Germinal center (tissue), 1 donor: ENCODE data around the gene CPT1B.
A peak's percentile ranks its signal among the peaks of the same experiment; 100 is the strongest.
"Not testable (repeated sequence)": the region's sequence is repeated elsewhere in the genome, so short reads cannot be mapped to it uniquely, and the experiment has no call there.

ENCODE experiments used
- DNase-seq: peaks from one replicate; pipeline ENCODE4 v3.0.0; 2012; ENCODE audit warnings: mixed read lengths, low spot score

CPT1B gene

DNA sequence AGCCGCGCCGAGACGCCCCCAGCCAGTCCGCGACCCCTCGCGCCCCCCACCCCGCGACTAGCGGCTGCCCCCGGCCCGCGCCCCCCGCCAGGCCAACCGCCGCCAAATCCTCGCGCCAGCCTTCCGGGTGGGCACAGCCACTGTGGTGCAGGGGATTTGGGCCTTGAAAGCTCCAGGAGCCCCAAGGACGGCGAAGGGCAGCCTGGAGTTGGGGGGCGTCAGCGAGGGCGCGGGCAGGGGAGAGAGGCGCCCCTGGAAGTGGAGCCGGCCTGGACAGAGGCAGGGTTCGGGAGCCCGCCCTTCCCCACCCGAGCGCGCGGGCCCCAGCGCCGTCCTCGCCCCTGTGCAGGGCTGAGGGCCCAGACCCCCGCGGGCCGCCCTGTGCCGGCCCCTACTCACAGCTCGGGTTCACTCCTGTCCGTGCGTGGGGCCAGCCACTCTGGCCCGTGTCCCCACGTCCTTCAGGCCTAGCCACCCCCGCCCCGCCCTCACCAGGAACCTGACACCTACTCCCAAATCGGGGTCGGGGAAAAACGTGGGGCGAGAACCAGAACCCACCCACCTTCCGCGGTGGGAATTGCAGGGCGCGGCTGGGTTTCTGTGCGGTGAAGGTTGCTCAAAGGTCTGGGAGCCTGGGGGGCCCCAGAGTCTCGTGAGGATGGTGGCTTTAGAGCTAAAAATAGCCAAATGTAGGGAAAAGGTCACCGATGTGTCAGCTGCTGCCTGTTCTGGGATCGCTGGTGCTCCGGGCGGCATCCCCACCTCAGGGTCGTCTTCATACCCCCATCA lies at the start of gene CPT1B:
Gene CPT1B (minus strand): TSS at position 441 of the 789 bp plus-strand sequence. CDS start 512 bp downstream, outside the sequence.
- no peak for DNase-seq

DNA sequence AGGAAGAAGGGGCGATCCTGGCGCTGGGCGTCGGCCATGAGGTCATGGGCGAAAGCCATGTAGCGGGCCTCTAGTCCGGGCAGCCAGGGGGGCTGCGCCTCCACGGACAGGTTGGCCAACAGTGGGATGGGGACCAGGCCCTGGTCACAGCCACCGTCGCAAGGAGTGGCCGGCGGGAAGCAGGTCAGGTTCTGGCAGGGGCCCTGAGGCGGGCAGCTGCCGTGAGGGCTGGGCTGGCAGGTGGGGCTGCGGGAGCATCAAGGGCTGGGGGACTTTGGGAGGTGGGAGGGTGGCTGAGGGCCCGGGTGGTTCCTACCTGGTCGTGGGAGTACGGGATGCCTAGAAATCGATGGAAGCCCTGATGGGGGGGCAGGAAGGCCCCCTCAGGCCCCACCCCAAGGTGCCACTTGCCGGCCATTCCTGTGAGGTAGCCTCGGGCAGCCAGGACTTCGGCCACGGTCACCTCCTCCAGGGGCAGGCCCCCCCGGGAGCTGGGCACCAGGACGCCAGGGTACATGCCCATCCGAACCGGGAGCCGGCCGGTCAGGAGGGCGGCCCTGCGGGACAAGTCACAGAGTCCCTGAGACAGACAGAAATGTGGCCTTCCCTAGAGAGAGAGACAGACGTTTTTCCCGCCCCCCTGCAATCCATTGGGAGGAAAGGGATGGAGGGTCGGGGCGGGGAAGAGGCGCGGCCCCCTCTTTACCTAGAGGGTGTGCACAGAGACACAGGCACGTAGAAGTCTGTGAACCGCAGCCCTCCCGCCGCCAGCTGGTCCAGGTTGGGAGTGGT lies 48.8 kb upstream of the CPT1B start:
- no peak for DNase-seq

DNA sequence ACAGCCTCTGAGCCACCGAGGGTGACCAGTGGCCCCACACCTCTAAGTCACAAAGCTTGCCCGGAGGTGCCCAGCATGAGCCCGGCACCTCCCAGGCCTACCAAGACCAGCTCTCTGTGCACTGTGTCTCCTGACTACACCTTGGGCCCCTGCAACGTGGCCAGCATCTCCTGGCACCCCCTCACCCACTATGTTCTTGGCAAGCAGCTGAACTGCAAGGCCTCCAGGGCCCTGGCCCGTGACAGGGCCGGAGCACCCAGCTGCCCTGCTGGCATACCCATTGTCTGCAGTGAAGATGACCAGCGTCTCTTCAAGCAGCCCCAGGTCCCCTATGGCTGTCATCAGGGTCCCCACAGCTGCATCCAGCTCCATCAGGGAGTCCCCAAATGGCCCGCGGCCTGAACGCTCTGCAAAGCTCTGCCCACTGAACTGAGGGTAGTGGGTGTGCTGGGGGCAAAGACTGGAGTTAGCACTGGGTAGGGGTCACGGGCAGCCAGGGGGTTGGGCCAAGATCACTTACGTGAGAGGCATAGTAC lies 48.2 kb upstream of the CPT1B start:
- DNase-seq: no peak

DNA sequence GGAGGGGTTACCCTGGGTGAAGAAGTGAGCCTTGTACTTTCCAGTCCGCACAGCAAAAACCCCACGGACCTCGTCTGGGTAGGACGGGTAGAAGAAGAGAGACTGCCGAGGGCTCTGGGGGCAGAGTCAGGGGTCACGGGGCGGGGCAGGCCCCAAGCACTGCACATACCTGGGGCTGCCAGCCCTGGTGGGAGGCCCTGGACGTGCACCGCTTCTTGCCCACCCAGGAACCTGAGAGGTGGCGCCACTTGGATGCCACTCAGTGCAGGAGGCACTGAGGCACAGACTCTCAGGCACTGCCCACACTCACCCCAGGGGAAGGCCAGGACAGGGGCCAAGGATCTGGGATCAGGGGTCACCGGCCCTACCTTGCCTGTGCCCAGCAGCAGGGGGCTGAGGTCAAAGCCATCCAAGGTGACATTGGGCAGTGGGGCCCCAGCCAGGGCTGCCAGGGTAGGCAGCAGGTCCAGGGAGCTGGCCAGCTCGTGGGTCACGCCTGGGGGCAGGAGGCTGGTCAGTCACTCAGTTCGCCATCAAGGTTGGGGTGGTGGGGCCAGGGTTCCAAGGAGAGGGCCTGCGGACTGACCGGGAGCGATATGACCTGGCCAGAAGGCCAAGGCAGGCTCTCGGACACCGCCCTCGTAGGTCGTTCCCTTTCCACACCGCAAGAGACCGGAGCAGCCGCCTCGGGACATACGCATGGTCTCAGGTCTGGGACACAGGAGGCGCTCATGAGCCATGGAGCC lies 47.5 kb upstream of the CPT1B start:
- no peak for DNase-seq

DNA sequence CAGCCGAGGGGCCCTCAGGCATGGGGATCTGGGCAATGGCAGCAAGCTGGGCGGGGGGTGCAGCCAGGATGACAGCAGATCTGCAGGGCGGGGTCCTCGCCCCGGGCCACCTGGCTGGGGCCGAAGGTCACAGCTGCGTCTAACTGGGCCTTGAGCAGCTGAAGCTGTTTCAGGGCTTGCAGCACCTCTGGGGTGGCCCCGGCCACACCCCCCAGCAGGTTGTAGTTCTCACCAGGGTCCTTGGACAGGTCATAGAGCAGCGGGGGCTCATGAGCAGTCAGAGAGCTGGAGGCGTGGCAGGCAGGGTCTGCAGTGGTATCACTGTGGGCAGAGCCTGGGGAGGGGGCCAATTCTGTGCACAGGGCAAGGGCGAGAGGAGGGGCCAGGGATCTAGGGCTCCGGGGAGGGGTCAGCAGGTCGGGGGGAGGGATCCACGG lies 46.9 kb upstream of the CPT1B start:
- no peak for DNase-seq

DNA sequence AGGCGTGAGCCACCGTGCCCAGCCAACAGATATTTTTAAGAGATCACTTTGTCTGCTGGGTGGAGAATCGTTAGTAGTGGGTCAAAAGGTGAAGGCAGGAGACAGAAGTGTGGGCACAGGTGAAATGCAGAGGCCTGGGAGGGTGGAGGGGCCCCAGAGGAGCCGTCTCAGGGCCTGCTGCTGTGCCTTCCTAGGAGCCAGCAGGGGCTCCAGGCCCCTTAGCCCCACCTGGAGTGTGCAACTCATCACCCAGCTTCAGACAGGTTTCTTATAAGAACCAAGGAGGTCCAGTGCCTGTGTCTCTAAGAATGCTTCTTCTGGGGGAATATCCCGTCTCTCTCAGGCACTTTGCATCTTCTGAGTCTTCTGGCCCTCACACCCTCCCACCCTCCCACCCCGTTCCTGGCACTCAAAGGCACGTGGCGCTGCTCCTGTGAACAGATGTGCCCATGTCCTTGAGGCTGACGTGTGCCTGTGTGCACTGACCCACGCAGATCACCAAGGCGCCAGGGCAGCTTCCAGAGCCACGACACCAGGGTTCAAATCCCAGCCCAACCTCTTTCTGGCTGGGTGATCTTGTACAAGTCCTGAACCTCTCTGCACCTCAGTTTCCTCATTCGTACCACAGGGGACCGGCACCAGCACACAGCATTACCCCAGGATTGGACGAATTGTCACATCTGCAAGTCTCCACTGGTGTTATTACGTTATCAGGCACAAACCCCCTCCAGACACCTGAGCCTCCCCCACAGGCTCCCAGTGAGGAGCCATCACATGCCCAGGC lies 46.3 kb upstream of the CPT1B start:
- DNase-seq: no peak

DNA sequence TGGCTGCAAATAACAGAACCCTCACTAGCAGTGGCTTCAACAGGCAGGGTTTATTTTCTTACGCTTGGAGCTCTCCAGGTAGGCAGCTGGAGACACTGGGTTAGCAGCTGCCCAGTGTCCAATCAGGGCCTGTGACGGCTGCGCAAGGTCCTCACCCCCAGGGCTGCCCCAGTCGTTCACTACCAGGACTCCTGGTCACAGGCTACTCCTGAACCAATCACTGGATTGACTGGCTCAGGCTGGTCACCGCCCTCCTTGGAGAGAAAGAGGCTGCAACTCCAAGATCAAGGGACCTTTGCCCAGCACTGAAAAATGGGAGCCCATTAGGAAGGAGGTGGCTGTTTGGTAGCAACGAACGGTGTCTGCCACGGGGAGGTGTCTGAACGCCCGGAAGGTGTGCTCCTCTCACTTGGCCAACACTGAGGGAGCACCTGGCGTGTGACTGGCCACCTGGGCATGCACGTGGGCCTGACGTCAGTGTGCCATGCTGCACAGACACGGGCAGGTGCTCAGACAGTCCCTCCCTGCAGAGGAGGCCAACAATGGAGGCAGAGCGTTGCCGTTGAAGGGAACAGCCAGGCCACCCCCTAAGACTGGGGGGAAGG lies 44.6 kb upstream of the CPT1B start:
- DNase-seq: no peak

DNA sequence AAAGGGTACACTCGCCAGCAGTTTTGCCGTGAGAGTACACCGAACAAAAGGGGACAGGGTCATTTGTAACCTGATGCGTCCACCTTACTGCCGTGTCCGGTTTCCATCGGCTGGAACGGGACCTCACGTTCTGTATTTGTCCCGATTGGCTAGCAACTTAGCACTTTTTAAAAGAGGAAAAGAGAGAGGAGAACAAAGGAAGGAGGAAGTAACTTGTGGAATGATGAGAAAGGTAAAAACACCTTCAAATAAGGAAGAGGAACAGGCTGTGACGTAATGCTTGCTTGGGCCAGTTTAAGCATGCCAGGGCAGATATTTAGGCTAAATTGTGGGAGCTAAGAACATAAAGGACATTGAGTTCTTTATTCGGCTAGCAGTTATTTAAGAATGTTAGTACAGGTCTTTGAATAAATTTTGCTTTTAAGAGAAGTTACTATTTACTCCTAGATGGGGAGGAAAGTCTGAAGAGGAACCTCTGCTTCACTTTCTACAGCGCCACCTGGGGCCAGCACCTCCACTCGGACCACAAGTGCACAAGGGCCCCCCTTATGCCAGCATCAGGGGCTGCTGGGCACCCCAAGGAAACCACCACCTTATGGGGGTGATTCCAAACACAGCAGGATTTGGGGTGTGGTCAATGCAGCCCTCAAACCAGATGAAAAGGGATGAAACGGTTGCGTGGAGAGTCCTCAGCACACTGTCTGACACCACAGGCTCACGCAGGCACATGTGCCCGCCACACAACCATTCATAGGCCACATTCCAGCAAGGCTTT lies 43.9 kb upstream of the CPT1B start:
- no peak for DNase-seq

DNA sequence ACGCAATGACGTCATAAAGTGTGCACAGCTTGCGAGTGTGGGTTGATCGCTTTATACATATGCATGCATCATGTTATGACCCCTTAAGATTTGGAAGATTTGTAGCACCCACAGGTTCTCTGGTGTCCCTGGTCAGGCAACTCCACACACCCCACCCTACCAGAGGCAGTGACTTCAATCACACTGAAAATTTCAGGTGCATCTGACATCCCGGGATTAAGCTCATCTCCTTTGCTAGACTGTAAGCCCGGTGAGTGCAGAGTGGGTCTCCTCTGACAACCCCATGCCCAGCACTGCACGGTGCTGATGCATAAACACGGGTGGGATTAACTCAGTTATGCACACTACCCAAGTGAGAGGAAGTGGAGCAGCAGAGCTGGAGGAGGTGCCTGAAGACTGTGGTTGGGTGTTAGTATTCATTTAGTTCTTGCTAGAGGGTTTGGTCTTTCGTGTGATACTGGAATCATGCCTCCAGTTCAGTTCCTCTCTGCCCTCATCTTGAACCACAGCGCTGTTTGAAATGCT lies 43.2 kb upstream of the CPT1B start:
- no peak for DNase-seq

DNA sequence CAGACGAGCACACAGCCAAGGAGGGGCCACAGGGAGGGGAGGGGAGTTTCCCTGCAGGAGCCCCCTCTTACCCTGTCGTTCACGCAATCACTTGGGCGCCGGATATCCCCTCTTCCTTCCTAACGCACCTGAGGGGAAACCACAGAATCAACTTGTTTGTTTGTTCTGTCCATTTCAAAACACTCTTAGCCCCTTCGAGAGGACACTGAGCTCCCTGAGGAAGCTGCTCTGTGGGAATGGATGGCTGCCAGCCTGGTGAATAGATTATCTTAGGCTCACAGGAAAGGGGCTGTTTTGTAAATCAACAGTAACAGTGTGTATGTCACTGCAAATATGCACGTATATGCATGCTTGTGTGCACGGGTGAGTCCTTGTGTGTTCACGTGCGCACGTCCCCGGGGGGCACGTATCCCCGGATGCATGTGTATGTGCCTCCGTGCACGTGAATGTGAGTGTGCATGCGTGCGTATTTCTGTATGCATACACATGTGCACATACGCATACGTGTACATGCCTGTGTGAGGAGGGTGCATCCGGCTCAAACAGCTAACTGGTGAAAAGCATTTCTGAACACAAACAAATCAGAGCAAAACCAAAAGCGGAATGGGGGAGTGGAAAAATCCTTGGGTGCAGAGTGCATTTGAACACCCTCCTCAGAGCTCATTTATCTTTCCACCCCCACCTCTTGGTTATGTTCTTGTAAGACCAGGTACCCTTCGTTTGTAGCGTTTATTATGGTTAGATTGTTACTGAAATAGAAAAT lies 42.5 kb upstream of the CPT1B start:
- DNase-seq: peak; percentile 81

DNA sequence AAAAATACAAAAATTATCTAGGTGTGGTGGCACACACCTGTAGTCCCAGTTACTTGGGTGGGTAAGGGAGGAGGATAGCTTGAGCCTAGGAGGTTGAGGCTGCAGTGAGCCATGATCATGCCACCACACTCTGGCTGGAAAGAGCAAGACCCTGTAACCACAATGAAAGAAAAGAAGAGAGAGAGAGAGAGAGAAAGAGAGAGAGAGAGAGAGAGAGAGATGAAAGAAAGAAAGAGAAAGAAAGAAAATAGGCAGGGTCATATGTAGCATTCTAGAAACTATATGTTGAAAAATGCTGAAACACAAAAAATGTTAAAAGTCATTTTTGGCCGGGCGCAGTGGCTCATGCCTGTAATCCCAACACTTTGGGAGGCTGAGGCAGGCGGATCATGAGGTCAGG lies 36.1 kb upstream of the CPT1B start:
- DNase-seq: not testable (repeated sequence)

DNA sequence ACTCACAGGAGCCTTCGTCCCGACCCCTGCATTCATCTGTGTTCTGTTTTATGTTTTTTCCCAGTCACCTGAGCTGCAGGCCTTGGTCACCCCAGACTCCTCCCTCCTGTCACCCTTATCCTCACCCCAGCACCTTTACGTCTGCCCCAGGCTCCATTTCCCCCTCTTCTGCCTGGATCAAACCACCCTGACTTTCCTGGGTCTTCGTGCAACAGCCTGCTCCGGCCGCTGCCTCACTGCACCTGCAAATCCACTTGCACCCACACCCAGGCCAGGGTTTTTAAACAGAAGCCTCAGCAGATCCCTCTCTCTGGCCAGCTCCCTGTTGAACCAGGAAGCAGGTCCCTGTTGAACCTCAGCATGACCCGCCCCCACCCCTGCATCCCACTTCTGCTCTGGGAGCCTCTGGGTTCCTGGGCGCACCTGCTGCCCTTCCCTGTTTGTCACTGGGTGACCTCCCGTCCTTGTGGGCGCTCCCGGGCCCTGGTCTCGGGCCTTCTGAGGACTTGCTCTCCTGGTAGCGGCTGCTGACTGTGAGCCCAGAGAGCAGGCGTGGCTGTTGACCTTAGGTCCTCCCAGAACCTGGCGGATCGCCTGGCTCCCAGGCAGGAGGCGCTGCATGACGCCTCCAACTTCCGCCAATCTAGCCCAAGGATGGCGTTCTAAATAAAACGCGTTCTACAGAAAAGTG lies 35.2 kb upstream of the CPT1B start:
- no peak for DNase-seq

DNA sequence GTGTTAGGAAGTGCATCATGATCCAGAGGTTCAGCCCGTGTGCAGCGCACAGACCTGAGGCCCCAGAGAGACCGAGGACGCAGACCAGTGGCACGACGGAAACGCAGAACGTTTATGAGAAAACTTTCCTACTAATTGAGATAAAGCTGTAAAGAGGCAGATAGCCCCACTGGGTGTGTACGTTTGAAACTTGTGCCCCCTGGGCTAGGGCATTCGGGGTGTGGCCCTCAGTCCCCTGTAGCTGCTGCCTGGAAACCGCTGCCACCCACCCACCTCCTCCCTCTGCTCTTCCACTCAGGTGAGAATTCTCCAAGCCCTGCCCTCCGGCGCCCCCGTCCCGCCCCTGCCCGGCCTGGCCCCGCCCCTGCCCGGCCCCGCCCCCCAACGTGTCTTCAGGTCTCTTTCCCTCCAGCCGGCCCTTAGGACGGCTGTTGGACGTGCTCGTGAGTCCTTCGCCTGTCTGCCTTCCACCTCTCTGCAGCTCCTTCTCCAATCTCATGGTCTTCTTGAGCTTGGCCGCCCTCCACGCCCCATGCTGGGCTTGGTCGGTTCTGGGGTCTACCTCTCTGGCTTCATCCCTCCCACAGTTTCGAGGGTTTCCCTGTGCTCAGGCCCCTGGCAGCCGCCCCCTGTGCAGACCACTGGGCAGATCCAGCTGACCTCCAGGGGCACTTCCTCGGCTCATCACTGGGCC lies 34.4 kb upstream of the CPT1B start:
- DNase-seq: peak; percentile 82

DNA sequence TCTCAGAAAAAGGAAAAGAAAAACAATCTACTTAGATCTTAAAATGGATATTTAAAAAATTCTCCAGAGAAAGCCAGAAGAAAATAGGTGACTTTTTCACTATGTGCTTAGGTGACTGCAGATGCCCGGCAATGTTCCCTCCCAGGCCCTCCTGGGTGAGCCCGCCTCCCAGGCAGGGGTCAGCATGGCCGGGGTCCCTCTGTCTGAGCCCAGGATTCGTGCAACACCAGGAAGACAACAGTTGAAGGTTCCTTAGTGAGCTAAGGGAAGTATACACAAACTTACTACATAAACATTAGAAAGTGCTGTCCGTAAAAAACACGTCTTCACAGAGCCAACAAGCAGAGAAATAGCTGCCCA lies 33.9 kb upstream of the CPT1B start:
- DNase-seq: no peak

DNA sequence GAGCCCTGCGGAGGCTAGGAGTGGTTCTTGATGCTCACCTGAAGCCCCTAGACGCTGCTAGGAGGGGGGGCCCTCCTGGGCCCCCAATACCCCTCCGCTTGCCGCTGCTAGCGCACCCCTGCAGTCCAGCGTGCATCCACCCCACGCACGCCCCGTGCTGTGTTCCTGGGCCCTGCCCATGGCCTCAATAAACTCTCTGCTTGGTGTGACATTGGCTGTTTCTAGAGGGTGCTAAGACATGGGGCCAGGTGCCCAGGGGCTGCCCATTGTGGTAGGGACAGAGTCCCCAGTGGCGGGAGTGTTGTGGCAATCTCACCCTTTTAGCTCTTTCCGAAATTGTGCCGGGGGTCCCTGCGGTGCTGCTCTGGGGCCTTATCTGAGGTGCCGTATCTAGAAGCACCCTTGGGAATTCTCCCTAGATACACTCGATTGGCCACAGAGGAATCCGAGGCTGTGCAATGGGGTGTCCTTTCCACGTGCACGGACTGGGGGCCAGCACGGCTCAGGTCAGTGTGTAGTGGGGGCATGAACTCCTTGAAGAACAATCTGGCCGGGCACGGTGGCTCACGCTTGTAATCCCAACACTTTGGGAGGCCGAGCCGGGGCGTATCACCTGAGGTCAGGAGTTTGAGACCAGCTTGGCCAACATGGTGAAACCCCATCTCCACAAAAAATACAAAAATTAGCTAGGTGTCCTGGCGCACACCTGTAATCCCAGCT lies 33.3 kb upstream of the CPT1B start:
- DNase-seq: no peak

DNA sequence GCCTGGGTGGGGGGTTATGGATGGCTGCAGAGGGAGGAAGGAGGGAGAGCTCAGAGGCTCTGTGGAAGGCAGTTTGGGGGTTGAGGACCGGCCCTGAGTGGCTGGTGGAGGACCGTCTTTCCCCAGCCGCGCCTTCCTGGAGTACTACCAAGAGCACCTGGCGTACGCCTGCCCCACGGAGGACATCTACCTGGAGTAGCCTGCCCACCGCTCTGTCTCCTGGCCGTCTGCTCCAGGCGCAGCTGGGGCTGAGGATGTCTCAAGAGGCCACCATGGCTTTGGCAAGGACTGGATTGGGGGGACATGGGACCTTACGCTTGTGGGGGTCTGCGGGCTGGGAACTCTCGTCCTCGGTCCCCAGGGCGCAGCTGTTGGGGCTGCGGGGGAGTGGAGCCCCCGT lies 32.4 kb upstream of the CPT1B start:
- no peak for DNase-seq

DNA sequence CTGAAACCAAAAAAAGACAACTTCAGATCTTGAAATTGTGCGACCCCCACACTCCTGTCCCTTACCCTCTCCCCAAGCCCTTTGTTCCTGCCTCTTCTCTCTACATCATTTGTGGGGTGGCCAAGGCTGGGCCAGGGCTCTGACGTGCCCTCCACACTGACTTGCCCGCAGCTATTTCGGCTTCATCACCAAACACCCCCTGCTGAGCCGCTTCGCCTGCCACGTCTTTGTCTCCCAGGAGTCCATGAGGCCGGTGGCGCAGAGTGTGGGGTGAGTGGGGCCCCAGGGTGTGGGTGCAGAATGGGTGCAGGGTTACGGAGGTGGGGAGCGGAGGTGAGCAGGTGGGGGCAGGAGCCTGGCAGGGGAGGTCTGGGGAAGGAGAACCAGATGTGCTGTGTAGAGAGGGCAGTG lies 31.8 kb upstream of the CPT1B start:
- DNase-seq: no peak
